Tibial artery (tissue), 4 donors: ENCODE data around the gene PTGER3.

Experiments used
- DNase-seq, 2 donors: peaks; one replicate each; pipeline ENCODE4 v3.0.0-alpha.2; 2019
- H3K27ac ChIP-seq, 2 donors: fragments of 200-600 bp; sonication (generic) in 1 of 2; 1 replicate in 1 of 2; 2 replicates in 1 of 2; pipeline ENCODE4 v1.5.1; 2018 to 2019; ENCODE audit warnings: mild to moderate bottlenecking in 1 of 2
- H3K27me3 ChIP-seq, 2 donors: fragments of 200-600 bp; sonication (generic) in 1 of 2; one replicate each; pipeline versions ENCODE4 v1.5.1 to v1.6.0; 2016 to 2019
- H3K36me3 ChIP-seq, 3 donors: fragments of 200-600 bp; sonication (generic) in 2 of 3; one replicate each; pipeline ENCODE4 v1.5.1; 2016 to 2019; ENCODE audit warnings: mild to moderate bottlenecking in 2 of 3
- H3K4me1 ChIP-seq, 4 donors: fragments of 200-600 bp; sonication (generic) in 2 of 4; 1 replicate in 3 of 4; 2 replicates in 1 of 4; pipeline ENCODE4 v1.5.1; 2016 to 2019
- H3K4me3 ChIP-seq, 2 donors: fragments of 200-600 bp; sonication (generic) in 1 of 2; 1 replicate in 1 of 2; 2 replicates in 1 of 2; pipeline ENCODE4 v1.5.1; 2018 to 2019; ENCODE audit warnings: mild to moderate bottlenecking in 2 of 2
- H3K9me3 ChIP-seq, 3 donors: fragments of 200-600 bp; sonication (generic) in 1 of 3; one replicate each; pipeline ENCODE4 v1.5.1; 2016 to 2019
- CTCF ChIP-seq, 2 experiments: fragments of 200-600 bp in 1 of 2; fragments of 450-650 bp in 1 of 2; IDR thresholded peaks; one replicate each; pipeline ENCODE4 v1.5.1; 2017 to 2019; ENCODE audit warnings: antibody characterized with exemption in 2 of 2, mild to moderate bottlenecking in 1 of 2, moderate library complexity in 1 of 2
- intact Hi-C: fragments of 100-400 bp; cut with DNase I; formaldehyde crosslinking; loops from one replicate; pipeline ENCODE4 v1.15.0; 2023; ENCODE audit warnings: low total_unique reads

PTGER3 gene

GRCh38 chr1:70970407-70970806 lies 77.2 kb downstream of the PTGER3 start:
- no peaks in the 10 kb centered on the region for H3K27me3 ChIP-seq
- intact Hi-C loops = no loop called here

GRCh38 chr1:70966018-70966638 lies 81.5 kb downstream of the PTGER3 start:
- Histone ChIP-seq H3K27me3 (no peaks in the 10 kb centered on the region), H3K4me1 (no peaks in the 10 kb centered on the region), H3K4me3 (no peak overlapping the region), H3K9me3 (no peaks in the 10 kb centered on the region), H3K27ac (no peak overlapping the region), H3K36me3 (no peaks in the 10 kb centered on the region)
- intact Hi-C loops = no loop called here
- no peak for DNase-seq
- TF ChIP-seq CTCF (IDR thresholded peaks at IDR 0.05) = peak; percentile 26 to 33

More at GRCh38 chr1:70970407-70970806, 77.2 kb downstream of the PTGER3 start:
- Histone ChIP-seq H3K4me1 (no peaks in the 10 kb centered on the region), H3K36me3 (no peaks in the 10 kb centered on the region), H3K4me3 (no peak overlapping the region), H3K27ac (no peak overlapping the region), H3K9me3 (no peaks in the 10 kb centered on the region)
- DNase-seq = no peak
- TF ChIP-seq CTCF (IDR thresholded peaks at IDR 0.05) = no peak

- Histone ChIP-seq H3K27me3 (no peaks in the 10 kb centered on the region), H3K4me1 (no peaks in the 10 kb centered on the region), H3K9me3 (no peaks in the 10 kb centered on the region), H3K36me3 (no peaks in the 10 kb centered on the region), H3K4me3 (no peak overlapping the region), H3K27ac (no peak overlapping the region)
- intact Hi-C loops = no loop called here
- TF ChIP-seq CTCF (IDR thresholded peaks at IDR 0.05) = no peak
- DNase-seq = no peak
These were observed 84.2 kb downstream of the PTGER3 start for GRCh38 chr1:70963374-70963773.

- DNase-seq = no peak
- no peak overlapping the region for H3K27ac ChIP-seq
- no peaks in the 10 kb centered on the region for H3K9me3 ChIP-seq
- no peaks in the 10 kb centered on the region for H3K27me3 ChIP-seq
- TF ChIP-seq CTCF (IDR thresholded peaks at IDR 0.05) = no peak
- H3K4me3 ChIP-seq = no peak overlapping the region
- peaks cover 0 to 11% (median 2%) of the 10 kb centered on the region in 4 donors for H3K4me1 ChIP-seq
- intact Hi-C loops = no loop called here
- no peaks in the 10 kb centered on the region for H3K36me3 ChIP-seq
These were observed 86.1 kb downstream of the PTGER3 start for GRCh38 chr1:70961374-70961975.

GRCh38 chr1:70948396-70949017 lies 99.1 kb downstream of the PTGER3 start:
- H3K9me3 ChIP-seq = no peaks in the 10 kb centered on the region
- H3K4me3 ChIP-seq = no peak overlapping the region
- DNase-seq = no peak
- intact Hi-C loops = no loop called here
- peaks cover 0 to 19% (median 7%) of the 10 kb centered on the region in 4 donors for H3K4me1 ChIP-seq
- H3K36me3 ChIP-seq = no peaks in the 10 kb centered on the region
- H3K27me3 ChIP-seq = no peaks in the 10 kb centered on the region
- no peak overlapping the region for H3K27ac ChIP-seq
- TF ChIP-seq CTCF (IDR thresholded peaks at IDR 0.05) = no peak
